Measurements from ENCODE around the gene PHLDA3.
A peak's percentile ranks its signal among the peaks of the same experiment; 100 is the strongest.
"Not testable (repeated sequence)": the region's sequence is repeated elsewhere in the genome, so short reads cannot be mapped to it uniquely, and the experiment has no call there.

The PHLDA3 gene

DNA sequence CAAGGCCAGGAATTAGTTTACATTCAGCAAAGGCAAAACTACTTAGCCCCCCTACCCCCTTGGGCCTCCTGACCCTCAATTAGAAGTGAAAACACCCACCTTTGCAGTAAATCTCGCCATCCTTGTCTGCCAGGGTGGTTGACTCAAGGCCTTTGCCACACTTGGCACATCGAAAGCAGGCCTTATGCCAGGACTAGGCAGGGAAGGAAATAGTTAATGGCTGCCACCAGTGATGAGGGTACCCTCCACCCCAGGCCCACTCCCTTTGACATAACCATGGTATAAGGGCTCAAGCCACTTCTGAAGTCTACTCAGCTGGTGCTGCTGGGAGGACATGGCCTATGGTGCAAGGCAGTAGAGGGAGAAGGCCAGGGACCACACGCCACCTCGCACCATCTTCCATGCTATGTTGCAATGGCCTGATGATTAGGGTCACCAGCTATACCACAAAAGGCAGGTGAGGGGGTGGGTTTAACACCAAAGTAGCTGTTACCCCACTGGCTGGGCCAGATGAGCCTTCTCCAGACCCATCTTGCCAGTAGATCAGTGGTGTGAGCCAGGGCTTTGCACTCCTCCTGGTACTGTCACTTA, 16.3 kb upstream of the PHLDA3 start:
- no peak for DNase-seq

DNA sequence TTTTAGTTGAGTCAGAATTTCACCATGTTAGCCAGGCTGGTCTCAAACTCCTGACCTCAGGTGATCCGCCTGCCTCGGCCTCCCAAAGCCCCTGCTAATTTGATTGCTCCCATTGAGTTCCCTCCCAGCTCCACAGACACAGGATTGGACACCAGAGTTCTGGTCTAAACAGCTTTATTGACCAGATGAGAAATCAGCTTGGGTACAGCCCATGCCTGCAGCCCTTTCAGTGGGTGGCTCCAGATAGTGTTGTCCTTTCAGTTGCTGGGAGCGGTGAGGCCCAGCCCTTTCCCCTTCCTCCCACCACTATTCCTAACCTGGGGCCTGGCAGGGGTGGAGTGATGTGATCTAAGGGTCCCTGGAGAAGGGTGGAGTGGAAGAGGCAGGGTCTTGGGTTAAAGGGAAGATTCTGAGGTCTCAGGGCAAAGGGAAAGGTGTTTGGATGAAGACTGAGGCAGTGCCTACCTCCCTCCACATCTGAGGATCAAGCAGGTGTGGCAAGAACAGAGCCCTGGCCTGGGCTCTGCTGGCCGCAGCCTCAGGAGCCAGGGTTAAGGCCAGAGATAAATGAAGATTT, 14.5 kb upstream of the PHLDA3 start:
- no peak for DNase-seq

DNA sequence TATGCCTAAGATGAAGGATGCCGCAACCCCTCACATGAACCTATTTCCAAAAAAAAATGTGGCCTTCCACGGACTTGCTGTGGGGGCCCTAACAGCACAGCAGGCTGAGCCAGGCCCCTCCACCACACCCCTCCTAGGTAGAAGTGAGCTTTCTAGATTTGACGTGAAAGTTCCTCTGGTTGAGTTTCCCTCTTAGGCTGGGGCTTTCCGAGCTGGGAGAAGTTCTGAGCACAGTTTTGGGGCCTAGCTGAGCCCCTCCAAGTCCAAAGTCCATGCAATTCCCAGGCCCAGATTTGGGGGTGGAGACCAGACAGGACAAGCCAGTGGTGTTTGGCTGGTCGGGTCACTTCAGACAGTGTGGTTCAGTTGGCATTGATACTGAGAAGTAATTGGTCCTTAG, 13.8 kb upstream of the PHLDA3 start:
- no peak for DNase-seq

DNA sequence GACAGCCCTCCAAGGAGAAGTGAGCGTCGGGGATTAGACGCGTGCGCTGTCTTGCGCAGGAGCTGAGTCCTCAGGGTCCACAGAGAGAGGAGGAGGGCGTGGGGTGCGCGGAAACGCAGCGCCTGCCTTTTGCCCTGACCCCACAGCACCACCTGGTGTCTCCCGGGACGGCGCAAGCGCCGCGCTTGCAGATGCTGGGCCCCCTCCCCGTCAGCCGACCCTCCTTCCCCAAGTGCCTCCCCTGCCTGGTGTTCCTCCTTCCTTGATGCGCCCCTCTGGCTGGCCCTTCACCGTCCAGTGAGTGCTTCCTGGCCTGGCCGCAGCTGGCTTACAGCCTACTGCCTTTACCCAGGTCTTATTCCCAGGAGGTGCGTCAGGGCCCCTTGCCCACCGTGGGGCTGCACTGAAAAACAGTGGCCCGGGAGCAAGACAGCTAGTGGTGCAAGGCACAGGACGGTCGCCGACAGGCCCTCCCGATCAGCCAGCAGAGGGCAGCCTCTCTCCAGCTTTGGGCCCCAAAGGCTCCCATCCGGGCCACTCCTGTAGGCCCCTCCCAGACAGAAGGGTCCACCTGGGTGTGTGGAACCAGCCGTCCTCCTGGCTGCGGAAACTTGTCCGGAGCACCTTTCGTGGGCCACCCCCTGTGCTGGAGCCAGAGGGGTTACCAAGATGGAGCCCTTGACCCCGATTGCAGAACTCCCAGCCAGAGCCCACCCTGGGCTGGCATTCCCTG, 12.9 kb upstream of the PHLDA3 start:
- DNase-seq = peak; percentile 85

DNA sequence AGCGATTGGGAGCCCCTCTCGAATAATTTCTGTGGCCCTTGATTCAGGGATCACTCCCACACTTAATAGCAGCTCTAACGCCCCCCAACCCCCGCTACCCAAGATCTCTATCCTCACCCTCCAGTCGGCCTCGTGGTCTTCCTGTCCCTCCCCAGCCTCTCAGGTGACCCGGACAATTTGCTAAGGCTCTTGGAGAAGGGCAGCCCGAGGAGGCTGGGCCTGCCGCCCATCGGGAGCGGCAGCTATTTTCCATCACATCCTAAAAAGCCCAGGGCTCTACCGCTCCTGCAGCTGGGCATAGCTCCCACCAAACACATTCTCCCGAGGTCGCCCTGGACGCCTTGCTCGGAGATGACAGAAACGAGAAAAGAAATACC, 12.0 kb upstream of the PHLDA3 start:
- no peak for DNase-seq

DNA sequence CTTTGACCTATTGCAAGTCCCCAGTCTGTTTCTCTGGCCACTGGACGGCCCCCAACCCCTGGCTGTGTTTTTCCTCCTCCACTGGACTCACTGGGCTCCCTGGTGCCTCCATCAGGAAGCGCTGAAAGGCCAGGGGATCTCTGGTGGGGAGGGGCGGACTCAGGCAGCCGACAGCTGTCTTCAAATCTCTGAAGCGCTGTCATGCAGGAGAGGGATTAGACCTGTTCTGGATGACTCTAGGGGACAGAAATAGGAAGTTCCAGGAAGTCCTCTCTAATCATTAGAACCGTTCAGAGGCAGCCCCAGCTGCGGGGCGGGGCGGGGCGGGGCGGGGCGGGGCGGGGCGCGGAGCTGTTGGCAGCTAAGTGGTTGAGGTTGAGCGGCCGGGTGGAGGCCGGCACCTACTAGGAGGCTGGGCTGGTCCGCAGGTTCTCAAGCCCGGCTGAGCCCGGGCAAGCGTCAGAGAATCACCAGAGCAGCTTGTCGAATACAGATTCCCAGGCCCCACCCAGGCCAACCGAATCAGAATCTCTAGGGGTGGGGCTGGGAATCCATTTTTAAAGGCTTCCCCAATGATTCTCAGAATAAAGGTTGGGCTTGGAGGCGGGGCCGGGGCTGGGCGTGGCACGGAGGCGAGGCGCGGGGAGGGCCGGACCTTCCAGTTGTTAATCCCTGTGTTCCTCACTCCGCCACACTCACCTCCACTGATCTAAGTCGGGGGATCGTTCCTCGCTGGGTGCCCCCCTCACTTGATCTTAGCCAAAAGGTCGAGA, 11.4 kb upstream of the PHLDA3 start:
- peak; percentile 75 for DNase-seq

DNA sequence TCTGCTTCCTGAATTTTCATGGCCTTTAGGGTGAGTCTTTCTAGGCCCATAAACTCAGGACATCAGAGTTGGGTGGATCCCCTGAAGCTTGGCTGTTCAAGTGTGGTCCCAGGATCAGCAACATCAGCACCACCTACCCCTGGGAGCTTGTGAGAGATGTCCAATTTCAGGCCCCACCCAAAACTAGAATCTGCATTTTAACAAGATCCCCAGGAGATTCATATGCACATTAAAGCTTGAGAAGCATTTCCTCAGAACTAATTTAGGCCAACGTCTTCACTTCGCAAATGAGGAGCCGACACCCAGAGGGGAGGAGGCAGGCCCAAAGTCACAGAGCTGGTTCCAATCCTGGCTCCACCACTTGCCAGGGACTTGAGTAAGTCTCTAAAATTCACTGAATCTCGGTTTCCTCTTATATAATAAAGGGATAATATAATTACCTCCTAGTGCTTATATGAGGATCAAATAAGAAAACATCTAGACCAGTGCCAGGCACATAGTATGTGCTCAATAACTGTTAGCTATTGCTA, 10.3 kb upstream of the PHLDA3 start:
- DNase-seq = no peak

DNA sequence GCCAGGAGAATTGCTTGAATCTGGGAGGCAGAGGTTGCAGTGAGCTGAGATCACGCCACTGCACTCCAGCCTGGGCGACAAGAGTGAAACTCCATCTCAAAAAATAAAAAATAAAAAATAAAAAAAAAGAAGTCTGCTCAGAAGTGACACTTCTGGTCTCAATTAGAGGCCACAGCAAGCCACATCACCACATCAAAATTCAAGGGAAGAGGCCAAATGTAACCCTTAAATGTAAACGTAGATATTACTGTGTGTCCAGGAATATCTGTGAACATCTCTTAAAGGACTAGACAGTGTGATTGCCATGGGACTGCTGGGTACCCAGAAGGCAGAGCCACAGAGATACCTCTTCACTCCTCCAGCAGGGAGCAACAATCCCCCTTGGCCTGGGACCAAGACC, 9.7 kb upstream of the PHLDA3 start:
- DNase-seq = not testable (repeated sequence)

DNA sequence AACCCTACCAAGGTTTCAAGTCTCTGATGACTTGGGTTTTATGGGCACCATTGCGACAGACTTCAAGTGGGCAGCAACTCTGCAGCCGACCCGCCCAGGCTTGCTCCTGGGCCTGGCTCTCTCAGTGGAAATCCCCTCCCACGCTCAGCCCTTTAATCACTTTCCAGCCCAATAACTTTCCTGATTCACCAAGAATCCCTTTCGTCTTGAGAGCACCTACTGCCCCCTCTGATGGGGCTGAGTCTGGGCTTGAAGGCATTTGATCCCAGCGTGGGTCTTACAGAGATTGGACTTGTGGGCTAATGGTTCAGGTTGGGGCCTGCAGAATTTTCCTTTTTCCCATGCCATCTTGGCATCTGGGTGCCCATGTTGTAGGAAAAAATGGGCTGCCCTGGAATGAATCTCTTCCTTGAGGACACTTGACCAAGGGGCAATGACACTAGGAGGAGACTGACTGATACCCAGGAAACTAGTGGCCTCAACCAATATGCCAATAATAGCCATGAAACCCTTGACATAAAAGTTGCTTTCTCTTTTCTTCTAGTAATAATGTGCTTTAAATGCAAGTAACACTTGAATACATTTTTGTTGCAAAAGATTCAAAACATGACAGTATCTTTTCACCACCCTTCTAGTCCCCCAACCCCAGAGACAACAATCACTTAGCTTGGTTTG, 7.8 kb upstream of the PHLDA3 start:
- no peak for DNase-seq

DNA sequence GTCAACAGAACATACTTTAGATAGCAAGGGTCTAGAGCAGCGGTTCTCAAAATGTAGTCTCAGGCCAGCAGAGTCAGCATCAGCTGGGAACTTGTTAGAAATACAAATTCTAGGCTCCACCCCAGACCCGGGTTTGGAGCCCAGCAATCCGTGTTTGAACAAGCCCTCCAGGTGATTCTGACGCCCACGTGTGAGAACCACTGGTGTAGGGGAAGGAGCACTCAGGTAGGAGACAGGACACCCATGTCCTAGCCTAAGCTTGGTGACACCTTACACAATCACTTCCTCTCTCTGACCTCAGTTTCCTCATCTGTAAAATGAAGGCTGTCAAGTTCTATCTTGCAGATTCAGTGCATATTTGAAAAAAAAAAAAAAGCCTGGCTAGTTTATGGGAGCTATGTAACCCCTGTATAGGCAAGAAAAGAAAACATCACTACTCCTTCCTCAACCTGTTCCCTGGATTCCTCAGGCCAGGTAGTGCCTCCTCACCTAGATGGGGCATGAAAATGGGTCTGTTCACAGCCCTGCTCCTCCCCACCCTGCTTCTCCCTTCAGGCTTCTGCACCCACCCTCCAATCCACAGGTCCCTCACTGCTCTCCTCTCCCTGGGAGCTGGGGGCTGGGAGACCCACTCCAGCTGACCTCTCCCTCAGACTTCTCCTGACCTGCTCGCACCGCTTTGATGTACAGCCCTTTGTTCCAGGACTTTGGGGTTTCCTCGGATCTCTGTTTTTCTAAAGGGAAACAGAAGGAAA, 7.1 kb upstream of the PHLDA3 start:
- no peak for DNase-seq

DNA sequence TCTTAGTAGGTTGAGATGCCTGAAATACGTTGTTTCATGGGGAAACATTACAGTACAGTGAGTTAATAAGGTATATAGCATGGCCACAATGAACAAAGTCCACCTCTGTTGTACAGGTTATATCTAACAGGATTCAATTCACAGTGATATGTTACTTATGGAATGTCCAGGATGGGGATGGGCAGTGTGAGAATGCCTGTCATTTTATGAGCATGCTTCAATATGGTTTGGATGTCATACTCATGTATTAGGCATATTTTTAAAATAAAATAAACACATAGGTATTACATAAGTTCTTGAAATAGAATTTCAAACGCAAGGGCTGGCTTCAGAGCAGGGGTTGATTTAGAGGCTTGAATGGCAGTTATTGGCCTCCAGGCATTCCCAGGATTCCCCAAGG, 6.1 kb upstream of the PHLDA3 start:
- DNase-seq = no peak

DNA sequence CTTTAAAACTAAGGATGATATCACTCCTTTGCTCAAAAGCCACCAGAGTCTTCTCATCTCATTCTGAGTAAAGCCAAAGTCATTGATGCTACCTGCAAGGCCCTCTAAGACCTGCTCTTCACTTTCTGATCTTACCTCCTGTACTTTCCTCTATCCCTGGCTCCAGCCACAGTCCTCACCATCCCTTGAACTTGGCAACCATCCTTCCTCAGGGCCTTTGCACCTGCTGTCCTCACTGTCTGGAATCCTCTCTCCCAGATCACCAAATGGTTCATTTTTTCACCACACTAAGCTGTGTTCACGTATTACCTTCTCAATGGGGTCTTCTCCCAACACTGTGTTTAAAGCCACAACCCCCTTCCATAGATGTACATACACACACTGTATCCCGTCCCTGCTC, 4.3 kb upstream of the PHLDA3 start:
- no peak for DNase-seq

DNA sequence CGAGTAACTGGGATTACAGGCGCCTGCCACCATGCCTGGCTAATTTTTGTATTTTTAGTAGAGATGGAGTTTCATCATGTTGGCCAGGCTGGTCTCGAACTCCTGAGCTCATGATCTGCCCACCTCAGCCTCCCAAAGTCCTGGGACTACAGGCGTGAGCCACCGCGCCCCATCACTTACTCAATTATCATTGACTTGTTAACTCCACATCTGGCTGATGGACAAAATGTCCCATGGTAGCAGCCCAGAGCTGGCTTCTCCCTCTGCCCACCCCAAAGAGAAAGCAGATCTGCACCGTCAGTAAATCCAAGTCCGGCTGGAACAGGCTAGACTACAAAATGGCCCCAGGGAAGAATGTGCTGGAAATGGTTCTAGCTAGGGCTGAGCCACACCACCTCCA, 3.3 kb upstream of the PHLDA3 start:
- not testable (repeated sequence) for DNase-seq

DNA sequence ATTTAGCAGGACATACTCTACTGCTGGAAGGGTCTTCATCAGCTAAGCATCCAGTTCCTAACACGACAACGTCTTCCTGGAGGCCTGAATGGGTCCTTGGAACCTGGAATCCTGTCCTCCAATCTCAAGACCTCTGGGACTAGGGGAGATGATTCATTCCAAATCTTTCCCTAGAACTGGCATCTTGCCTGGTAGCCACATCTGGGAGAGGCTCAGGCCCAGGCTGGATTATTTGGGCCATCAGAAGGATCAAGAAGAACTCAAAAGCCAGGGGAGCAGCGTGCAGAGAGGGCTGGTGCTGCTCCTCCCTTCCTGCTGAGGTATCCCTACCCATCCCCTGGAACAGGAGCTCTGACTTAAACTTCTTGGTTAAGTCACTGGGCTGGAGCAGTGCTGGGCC, 2.8 kb upstream of the PHLDA3 start:
- no peak for DNase-seq

DNA sequence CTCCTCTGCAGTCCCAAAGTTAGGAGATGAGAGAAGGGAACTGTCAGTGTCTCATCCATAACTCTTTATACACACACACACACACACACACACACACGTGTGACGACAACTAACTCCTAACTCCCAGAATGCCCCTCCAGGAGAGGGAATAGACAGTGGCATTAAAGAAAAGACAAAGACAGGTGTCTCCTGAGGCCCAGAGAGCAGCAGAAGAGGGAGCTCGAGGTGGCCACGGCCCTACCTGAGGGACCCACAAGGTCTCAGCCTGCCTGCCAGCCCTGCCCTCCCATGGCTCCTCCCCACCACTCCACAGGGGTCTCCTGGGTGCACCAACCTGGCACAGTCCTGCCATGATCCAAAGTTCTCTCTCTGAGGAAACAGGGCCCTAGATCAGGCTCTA, 1.6 kb upstream of the PHLDA3 start:
- no peak for DNase-seq

DNA sequence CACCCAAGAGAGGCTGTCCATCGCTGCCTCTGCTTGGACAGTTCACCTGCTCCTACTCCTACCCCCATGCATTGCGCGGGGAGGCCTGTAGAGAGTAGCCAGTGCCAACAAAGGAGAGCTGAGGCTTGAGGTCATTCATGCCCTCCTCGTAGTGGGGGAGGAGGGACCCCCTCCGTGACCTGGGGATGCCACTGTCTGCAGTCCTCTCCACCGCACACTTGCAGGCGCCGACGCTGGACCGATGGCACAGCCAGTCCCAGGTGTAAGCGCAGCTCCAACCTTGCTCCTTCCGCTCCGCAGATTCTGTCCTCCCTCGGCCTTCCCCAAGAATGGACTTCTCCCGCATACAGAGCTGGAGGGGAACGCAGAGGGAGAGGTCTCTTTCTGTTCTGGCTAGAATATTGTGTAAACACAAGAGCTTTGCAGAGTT, 672 bp upstream of the PHLDA3 start:
- no peak for DNase-seq

DNA sequence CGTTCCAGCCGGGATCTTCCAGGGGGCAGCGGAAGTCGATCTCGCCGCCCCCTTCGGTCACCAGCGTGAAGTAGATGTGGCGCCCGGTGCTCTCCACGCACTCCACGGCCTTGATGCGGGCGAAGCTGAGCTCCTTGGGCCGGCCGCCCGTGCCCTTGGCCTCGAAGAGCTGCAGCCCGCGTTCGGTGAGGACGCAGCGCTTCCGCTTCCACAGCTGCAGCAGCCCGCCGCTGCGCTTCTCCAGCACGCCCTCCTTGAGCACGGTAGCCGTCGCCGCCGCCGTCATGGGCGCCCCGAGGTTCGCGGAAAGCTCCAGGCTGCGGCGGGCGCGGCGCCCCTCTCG, 516 bp downstream of the PHLDA3 start:
- no peak for DNase-seq

DNA sequence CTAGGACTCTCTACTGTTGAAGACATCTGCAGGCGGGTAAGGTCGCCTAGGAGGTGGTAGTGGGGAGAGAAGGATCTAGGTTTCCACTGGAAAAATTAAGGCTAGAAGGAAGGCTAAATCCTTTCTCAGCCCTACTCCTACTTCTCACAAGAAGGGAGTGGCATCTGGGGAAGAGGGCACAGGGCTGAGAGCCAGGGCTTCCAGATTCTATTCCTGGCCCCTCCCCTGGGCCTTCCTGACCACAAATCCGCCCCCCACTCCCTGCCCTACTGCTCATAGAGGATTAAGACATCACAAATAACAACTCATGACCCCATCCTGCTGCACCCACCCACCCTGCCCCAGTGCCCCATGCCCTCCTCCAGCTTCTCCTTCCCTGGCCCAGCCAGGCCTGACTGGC, 2.5 kb downstream of the PHLDA3 start:
- no peak for DNase-seq

DNA sequence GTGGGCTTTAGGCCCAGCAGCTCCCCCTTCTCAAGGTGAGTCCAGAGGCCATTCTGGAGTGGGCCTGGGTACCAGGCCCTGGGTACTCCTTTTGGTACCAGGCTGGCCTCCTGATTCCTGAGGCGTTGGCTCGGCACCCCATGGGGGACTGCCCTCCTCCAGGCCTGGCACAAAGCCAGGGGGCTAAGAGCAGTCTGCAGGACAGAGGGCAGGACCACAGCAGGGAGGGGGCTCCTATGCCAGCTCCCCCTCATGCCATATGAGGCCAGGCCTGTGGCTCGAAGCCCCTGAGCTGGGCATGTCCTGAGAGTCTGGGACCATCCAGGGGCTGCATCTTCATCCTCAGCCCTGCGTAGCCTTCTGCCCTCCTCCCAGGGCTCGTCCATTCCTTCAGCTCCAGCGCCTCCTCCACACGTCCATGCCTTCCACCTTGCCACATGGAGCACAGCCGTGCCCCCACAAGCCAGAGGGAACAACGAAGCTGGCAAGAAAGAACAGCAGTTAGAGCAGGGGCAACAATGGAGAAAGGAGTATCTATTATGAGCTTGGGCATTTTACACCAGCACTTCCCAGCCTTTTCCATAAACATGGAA, 3.2 kb downstream of the PHLDA3 start:
- DNase-seq = no peak

DNA sequence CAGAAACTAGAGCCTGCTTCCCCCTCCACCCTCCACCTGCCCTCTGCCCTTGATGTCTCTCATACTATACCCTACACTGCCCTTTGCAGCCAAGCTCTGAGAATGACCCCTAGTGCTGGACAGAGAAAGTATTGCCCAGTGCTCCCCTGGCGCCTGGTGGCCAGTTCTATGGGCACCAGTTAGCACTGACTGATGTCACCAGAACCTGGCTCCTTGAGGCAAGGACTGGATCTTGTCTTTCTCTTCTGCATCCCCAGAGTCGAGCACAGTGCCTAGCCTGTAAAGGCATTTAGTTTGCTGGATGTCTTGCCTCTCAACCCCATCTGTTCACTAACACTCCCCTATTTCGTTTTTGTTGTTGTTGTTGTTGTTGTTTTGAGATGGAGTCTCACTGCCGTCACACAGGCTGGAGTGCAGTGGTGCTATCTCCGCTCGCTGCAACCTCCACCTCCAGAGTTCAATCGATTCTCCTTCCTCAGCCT, 5.9 kb downstream of the PHLDA3 start:
- no peak for DNase-seq

DNA sequence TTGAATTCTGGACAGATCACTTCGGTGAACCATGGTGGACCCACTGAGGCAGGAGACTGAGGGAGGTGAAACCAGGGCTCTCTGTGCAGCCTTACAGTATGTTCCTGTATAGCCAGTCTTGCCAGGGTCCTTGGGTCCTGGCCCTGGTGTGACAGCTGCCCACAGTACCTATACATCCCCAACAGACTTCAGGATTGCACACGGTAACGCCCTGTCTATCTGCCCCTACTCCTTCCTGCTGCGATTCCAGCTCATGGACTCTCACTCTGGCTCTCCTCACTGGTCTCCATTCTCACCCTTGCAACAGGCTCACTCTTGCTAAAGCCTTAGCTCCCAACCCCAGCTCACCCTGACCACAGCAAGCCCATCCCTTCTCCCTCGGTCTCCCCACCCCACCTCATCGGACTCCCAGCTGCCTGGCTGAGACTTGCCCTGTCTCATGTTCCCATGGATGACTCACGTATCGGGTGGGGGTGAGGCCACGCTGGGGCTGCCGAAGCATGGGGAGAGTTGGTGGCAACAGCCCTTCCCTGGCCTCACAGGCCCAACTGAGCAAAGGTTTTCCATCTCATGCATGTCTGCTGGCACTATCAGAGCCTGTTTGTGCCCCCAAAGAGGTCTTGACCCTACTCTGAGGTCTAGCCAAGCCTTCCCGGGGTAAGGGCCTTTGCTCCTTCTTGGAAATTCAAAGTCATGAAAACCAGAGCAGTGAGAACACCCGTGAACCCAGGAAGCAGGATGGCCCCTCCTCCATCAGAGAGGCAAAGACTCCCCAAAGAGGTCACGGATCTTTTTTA, 7.1 kb downstream of the PHLDA3 start:
- no peak for DNase-seq

Data from activated naive CD4-positive, alpha-beta T cell treated with Interleukin-2 at 50 U/mL for 16 hours (primary cell).